Activated CD8-positive, alpha-beta memory T cell treated with anti-CD3 and anti-CD28 coated beads for 1 hour (primary cell): ENCODE measurements around the gene CNOT6.

Experiments
- DNase-seq, 2 donors: peaks; one replicate each; pipeline ENCODE4 v3.0.0-alpha.2; 2020; ENCODE audit warnings: low read depth in 1 of 2; ENCODE audit errors: extremely low read depth in 1 of 2

CNOT6 gene

GRCh38 chr5:180558232-180558631, 64.1 kb downstream of the CNOT6 start:
- DNase-seq: no peak

- DNase-seq: no peak
Measured at GRCh38 chr5:180563994-180564393, 69.8 kb downstream of the CNOT6 start.

DNA sequence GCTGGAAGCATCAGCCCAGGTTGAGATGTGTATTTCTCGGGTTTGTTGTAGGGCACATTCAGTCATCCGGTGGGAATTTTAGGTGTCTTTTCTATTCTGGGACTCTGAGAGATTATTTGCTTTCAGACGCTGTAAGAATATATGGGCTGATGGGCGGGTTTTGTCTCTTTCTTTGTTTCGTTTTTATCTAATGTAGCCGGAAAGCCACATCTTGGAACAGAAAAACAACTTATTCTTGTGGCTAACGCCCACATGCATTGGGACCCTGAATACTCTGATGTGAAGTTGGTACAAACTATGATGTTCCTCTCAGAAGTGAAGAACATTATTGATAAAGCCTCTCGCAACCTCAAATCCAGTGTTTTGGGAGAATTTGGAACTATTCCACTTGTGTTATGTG, 74.7 kb downstream of the CNOT6 start:
- DNase-seq: no peak

DNA sequence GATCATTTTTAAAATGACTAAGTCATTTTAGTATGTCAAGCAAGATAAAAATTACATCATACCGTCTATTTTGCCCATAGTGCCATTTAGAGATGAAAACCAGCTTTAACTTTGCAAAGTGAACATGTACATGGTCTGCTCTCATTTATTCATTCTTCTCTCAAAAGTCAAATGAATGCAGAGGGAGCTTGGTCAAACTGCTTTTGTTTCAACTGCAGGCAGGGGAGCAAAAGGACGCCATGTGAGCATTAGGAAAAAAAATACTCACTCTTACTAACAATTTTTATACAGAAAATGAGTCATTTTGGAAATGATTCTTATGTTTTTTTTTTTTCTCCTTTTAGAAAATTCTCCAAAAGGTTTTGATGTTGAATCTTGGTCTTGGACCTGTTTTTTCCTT, 81.4 kb downstream of the CNOT6 start:
- DNase-seq: no peak

DNA sequence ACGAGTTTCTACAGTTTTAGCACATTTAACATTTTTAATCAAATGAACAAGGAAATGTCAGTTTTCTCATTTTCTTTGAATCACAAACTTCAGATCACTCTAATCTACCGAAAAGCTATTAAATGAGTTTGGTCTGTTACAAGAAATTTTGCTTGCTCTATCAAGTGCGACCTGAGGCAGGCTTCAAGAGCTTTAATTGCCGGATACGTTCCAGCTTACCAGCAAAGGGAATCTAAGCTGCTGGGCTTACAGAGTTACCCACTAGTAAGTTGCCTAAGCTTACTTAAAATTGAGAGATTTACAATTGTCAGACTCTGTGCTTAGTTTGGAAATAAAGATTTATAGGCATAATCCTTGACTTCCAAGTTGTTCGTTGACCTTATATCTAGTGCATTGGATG, 86.5 kb downstream of the CNOT6 start:
- DNase-seq: no peak

DNA sequence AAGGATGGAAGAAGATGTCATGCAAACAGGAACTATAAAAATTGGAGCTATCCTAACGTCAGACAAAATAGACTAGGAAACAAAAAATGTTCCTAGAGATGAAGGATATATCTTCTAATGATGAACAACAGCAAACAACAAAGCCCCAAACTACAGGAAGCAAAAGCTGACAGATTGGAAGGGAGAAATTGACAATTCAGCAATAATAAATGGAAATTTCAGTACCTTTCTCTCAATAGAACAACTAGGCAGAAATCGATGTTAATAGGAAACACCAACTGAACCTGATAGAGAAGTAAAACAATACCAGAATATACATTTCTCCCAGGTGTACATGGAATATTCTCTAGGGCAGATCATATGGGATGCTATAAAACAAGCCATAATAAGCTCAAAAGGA, 89.6 kb downstream of the CNOT6 start:
- no peak for DNase-seq

DNA sequence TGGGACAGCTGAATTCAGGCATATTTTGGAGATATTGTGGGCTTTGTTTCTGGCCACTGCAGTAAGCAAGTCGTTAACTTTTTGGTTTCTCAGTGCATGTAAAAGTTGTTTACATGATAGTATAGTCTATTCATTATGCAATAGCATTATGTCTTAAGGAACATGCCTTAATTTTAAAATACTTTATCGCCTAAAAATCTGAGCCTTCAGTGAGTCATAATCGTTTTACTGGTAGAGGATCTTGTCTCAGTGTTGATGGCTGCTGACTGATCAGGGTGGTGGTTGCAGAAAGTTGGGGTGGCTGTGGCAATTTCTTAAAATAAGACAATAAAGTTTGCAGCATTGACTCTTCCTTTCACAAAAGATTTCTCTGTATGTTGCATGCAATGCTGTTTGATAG, 92.0 kb downstream of the CNOT6 start:
- no peak for DNase-seq

DNA sequence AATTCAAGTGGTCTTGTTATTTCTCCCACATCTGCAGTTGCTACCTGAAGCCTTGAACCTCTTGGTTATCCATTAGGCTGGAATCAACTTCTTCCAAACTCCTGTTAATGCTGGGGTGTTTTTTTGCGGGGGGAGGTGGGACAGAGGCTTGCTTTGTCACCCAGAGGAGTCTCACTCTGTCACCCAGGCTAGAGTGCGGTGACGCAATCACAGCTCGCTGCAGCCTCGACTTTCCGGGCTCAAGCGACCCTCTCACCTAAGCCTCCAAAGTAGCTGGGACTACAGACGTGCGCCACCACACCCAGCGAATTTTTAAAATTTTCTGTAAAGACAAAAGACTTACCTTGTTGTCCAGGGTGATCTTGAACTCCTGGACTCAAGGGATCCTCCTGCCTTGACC, 92.7 kb downstream of the CNOT6 start:
- DNase-seq: no peak

DNA sequence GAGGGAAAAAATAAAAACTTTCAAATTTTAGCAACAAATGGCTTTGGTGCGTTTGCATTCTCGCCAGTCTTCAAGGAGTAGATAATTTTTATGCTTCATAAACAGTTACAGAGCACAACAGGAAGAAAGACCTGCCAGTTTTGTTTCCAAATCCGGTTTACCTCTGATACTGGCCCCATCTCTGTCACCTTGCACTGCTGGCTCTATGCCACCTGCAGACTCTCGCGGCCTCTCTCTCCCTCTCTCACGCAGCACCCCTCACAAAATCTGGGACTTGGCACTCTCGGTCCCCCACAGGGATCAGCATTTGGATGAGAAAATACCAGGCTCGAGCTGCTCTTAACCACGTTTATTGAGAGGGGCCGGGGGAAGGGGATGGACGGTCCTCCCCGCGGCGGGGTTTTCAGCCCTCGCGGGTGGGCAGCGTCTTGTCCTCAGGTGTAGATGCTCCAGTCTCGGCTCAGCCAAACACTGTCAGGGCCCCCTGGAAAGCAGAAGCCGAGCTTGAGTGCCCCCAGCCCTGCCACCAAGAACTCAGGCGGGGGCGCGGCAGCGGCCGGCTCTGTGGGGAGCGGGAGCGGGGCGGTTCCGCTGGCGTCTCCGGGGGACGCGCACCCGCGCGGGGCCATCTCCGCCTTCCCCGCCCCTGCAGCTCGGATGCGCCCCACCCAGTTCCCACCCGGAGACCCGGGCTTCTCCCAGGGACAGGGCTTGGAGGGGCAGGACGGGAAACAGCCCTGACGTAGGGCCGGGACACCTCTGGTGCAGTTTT, 95.8 kb downstream of the CNOT6 start:
- no peak for DNase-seq

DNA sequence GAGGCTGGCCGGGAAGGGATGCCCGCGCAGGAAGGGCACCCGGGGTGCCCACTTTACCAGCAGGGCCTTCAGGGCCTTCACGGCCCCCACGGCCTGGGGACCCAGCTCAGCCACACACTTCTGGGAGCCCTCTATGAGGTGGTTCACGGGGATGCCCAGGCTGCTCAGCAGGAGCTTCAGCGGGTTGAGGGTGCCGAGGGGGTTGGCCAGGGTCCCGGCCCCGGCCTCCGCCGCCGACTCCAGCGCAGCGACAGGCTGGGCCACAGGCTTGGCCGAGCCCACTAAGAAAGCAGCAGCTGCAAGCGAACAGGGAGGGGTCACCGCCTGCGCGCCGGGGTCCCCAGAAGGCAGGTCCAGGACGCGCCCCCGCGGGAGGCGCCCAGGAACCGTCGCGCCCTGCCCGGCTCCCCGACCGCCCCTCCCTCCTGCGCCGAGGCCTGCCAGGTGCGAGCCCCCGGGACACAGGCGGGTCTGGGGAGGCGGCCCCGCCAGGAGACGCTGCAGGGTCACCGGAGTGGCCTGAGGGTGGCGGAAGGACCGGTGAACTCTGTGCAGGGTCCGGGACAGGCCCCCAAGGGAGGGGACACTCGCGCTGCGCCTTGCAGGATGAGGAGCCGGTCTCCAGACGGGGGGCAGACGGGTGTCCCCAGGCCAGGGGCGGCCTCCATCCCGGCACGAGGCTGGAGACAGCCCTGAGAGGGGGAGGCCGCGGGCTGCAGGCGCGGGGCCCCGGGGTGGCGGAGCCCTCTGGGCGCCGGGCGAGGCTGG, 96.5 kb downstream of the CNOT6 start:
- no peak for DNase-seq

DNA sequence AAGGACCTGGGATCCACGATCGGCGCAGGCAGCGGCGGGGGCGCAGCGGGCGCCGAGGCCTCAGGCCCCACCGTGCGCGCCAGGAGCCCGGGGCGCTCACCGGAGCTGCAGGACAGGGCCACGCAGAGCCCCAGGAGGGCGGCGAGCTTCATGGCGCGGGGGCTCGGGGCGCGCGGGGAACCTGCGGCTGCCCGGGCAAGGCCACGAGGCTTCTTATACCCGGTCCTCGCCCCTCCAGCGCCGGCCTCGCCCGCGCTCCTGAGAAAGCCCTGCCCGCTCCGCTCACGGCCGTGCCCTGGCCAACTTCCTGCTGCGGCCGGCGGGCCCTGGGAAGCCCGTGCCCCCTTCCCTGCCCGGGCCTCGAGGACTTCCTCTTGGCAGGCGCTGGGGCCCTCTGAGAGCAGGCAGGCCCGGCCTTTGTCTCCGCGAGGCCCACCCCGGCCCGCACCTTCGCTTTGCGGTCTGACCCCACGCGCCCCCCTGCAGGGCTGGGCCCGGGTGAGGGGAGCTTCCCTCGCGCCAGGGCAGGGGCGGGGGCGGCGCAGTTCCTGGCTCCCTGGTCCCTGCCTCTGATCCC, 97.2 kb downstream of the CNOT6 start, which contains the start of gene SCGB3A1:
Gene SCGB3A1 (minus strand): TSS at position 189 of the 577 bp plus-strand sequence. CDS start 37 bp downstream, at position 152.
- DNase-seq: no peak

DNA sequence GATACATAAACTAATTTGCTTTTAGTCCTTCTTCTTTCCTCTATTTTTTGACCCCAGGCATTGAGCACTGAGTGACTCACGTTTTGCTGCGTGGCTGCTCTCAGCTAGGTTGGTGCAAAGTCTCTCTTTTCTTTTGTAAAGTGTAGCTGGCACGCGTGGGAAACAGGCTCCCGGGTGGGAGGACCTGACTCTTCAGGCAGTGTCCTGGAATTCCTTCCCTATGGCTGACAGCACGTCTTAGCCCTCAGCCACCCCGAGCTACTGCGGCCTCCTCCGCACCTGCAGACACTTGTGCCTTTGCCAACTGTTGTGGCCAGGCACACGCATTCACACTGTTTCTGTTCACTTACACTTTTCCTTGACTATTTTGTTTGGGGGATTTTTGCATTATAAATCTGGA, 98.0 kb downstream of the CNOT6 start:
- no peak for DNase-seq

GRCh38 chr5:180593446-180594206, 99.4 kb downstream of the CNOT6 start:
- no peak for DNase-seq

- no peak for DNase-seq
Measured at GRCh38 chr5:180594311-180595045, 100.3 kb downstream of the CNOT6 start.

- DNase-seq: no peak
Measured at GRCh38 chr5:180595046-180595379, 100.8 kb downstream of the CNOT6 start.

GRCh38 chr5:180595381-180596114, 101.4 kb downstream of the CNOT6 start:
- no peak for DNase-seq

DNA sequence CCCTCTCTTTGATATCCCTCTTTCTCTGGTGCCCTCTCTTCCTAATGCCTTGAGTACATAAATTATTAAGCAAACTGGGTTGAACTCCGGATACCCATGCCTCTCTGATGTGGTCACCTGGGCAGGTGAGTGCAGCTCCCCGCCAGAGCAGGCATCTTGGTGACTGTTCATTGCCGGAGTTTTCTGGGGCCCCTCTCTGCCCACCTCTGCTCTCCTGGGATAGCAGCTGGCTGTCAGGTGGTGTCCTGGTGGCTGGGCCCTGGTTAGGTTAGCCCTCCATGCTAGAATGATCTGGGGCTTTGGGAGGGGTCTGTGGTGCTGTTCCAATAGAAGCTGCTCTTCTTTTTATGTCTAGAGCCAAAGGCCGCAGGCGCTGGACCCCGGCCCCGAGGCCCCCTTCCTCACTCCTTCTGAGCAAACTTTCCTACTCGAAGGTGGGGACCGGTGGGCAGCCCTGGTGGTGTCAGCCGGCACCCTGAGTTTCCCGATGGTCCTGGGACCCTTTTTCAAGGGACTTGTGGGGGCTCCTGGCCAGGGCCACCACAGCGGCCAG, 102.0 kb downstream of the CNOT6 start:
- no peak for DNase-seq

DNA sequence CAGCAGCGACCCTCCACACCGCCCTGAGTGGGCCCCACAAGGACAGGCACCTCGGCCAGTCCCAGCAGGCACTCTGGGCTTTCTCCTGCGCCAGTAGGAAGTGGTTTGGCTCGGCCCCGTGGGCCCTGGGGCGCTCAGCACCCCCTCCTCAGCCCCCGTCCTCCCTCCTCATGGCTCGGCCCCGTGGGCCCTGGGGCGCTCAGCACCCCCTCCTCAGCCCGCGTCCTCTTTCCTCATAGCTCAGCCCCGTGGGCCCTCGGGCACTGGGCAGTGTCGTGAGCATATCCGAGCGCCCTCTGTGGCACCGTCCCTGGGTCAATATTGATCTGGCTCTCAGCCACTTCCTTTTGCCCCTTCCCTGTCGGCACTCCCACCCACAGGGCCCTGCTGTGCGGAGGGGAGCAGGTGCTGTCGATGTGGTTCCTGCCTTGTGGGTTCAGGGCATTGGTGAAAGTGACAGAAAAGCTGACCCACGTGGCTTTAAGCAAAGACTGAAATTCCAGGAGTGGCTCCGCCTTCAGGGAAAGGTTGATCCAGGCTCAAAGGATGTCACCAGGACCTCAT, 102.6 kb downstream of the CNOT6 start:
- DNase-seq: no peak

GRCh38 chr5:180598316-180598701, 104.1 kb downstream of the CNOT6 start:
- DNase-seq: no peak
